H9 (cell line): ENCODE results near the gene PAK1. TPM values are rescaled to one million over a fixed set of nuclear protein-coding genes. Genes with fewer than 3 reads are reported as not detected.

Source experiments
- DNase-seq: peaks from one replicate; pipeline ENCODE4 v3.0.0-alpha.2; 2017
- H2AFZ ChIP-seq: one replicate; pipeline ENCODE4 v1.6.1; 2013; ENCODE audit warnings: mild to moderate bottlenecking, low read length, control low read depth, moderate library complexity
- H2AK5ac ChIP-seq: 2 replicates; pipeline ENCODE4 v1.6.1; 2013; ENCODE audit warnings: low read length, control low read depth, mixed read lengths; ENCODE audit not compliant: insufficient read length
- H2BK120ac ChIP-seq: one replicate; pipeline ENCODE4 v1.6.1; 2013; ENCODE audit warnings: low read depth, mild to moderate bottlenecking, low read length, control low read depth, inconsistent platforms; ENCODE audit not compliant: poor library complexity, severe bottlenecking
- H2BK12ac ChIP-seq: 2 replicates; pipeline ENCODE4 v1.6.1; 2013; ENCODE audit warnings: low read length, control low read depth, mixed read lengths, low read depth; ENCODE audit not compliant: insufficient read length
- H2BK15ac ChIP-seq: 2 replicates; pipeline ENCODE4 v1.6.1; 2013; ENCODE audit warnings: low read depth, low read length, control low read depth
- H2BK20ac ChIP-seq: one replicate; pipeline ENCODE4 v1.6.1; 2013; ENCODE audit warnings: low read depth, mild to moderate bottlenecking, low read length, control low read depth, inconsistent platforms; ENCODE audit not compliant: poor library complexity, severe bottlenecking
- H2BK5ac ChIP-seq: 2 replicates; pipeline ENCODE4 v1.6.1; 2013; ENCODE audit warnings: low read length, control low read depth, mixed read lengths; ENCODE audit not compliant: insufficient read length
- H3K14ac ChIP-seq: 2 replicates; pipeline ENCODE4 v1.6.1; 2013; ENCODE audit warnings: low read length, control low read depth; ENCODE audit not compliant: insufficient read depth
- H3K18ac ChIP-seq: 2 replicates; pipeline ENCODE4 v1.6.1; 2013; ENCODE audit warnings: low read depth, mild to moderate bottlenecking, mixed read lengths, low read length, control low read depth; ENCODE audit not compliant: insufficient read length
- H3K23ac ChIP-seq: 2 replicates; pipeline ENCODE4 v1.6.1; 2013; ENCODE audit warnings: low read length, control low read depth, mixed read lengths, low read depth; ENCODE audit not compliant: insufficient read length
- H3K23me2 ChIP-seq: 2 replicates; pipeline ENCODE4 v1.6.1; 2013; ENCODE audit warnings: low read depth, mild to moderate bottlenecking, mixed read lengths, low read length, control low read depth; ENCODE audit not compliant: insufficient read length, poor library complexity, severe bottlenecking
- H3K27ac ChIP-seq: 2 replicates; pipeline ENCODE4 v1.5.1; 2013; ENCODE audit warnings: low read length, control low read depth, mixed read lengths, low read depth; ENCODE audit not compliant: insufficient read length
- H3K27me3 ChIP-seq: 2 replicates; pipeline ENCODE4 v1.6.1; 2013; ENCODE audit warnings: low read length, control low read depth, inconsistent platforms; ENCODE audit not compliant: insufficient read depth
- H3K4ac ChIP-seq: 2 replicates; pipeline ENCODE4 v1.6.1; 2013; ENCODE audit warnings: low read depth, mild to moderate bottlenecking, control low read depth, inconsistent platforms, low read length, moderate library complexity
- H3K4me1 ChIP-seq: 2 replicates; pipeline ENCODE4 v1.6.1; 2013; ENCODE audit warnings: low read length, control low read depth, inconsistent platforms; ENCODE audit not compliant: insufficient read depth
- H3K4me2 ChIP-seq: 2 replicates; pipeline ENCODE4 v1.6.1; 2013; ENCODE audit warnings: low read length, control low read depth, mixed read lengths; ENCODE audit not compliant: insufficient read length, insufficient read depth
- H3K56ac ChIP-seq: 2 replicates; pipeline ENCODE4 v1.6.1; 2013; ENCODE audit warnings: low read depth, mild to moderate bottlenecking, mixed read lengths, low read length, control low read depth; ENCODE audit not compliant: insufficient read length
- H3K79me1 ChIP-seq: 2 replicates; pipeline ENCODE4 v1.6.1; 2013; ENCODE audit warnings: low read depth, mild to moderate bottlenecking, moderate library complexity, low read length, control low read depth, inconsistent platforms; ENCODE audit not compliant: insufficient read depth, poor library complexity, severe bottlenecking
- H3K79me2 ChIP-seq: 2 replicates; pipeline ENCODE4 v1.6.1; 2013; ENCODE audit warnings: low read length, control low read depth, inconsistent platforms; ENCODE audit not compliant: insufficient read depth
- H3K9ac ChIP-seq: 2 replicates; pipeline ENCODE4 v1.6.1; 2013; ENCODE audit warnings: low read length, control low read depth, mixed read lengths; ENCODE audit not compliant: insufficient read length; ENCODE audit errors: extremely low read depth
- H3K9me3 ChIP-seq: one replicate; pipeline ENCODE4 v1.6.1; 2013; ENCODE audit warnings: low read depth, low read length, inconsistent platforms; ENCODE audit not compliant: control insufficient read depth
- H3T11ph ChIP-seq: one replicate; pipeline ENCODE4 v1.6.1; 2013; ENCODE audit warnings: mild to moderate bottlenecking, low read length, control low read depth, inconsistent platforms
- H4K20me1 ChIP-seq: one replicate; pipeline ENCODE4 v1.6.1; 2013; ENCODE audit not compliant: control insufficient read depth, insufficient read length, insufficient read depth
- H4K5ac ChIP-seq: 2 replicates; pipeline ENCODE4 v1.6.1; 2013; ENCODE audit warnings: low read depth, mild to moderate bottlenecking, mixed read lengths, low read length, control low read depth; ENCODE audit not compliant: insufficient read length
- H4K8ac ChIP-seq: replicated peaks from 2 replicates; pipeline ENCODE4 v1.6.1; 2013; ENCODE audit warnings: low read length, control low read depth, mixed read lengths, low read depth; ENCODE audit not compliant: insufficient read length
- H4K91ac ChIP-seq: 2 replicates; pipeline ENCODE4 v1.6.1; 2013; ENCODE audit warnings: low read depth, mild to moderate bottlenecking, moderate library complexity, mixed read lengths, low read length, control low read depth; ENCODE audit not compliant: insufficient read length
- H3K27ac Mint-ChIP-seq, 3 experiments: 2 replicates in 2 of 3; 3 replicates in 1 of 3; pipeline ENCODE4 v1.8.0; 2020 to 2021; ENCODE audit warnings: mixed read lengths in 3 of 3, mild to moderate bottlenecking in 1 of 3, moderate library complexity in 1 of 3
- H3K27me3 Mint-ChIP-seq: 2 replicates; pipeline ENCODE4 v1.8.0; 2021; ENCODE audit warnings: low read depth, mild to moderate bottlenecking, moderate library complexity, mixed read lengths
- H3K36me3 Mint-ChIP-seq, 3 experiments: 2 replicates in 2 of 3; 3 replicates in 1 of 3; pipeline ENCODE4 v1.8.0; 2020 to 2021; ENCODE audit warnings: low read depth in 3 of 3, mixed read lengths in 3 of 3; ENCODE audit not compliant: insufficient read depth in 1 of 3
- H3K4me1 Mint-ChIP-seq, 2 experiments: 2 replicates each; pipeline ENCODE4 v1.8.0; 2020; ENCODE audit warnings: mixed read lengths in 2 of 2
- H3K4me3 Mint-ChIP-seq, 2 experiments: 2 replicates in 1 of 2; 3 replicates in 1 of 2; pipeline ENCODE4 v1.8.0; 2020 to 2021; ENCODE audit warnings: mild to moderate bottlenecking in 2 of 2, mixed read lengths in 2 of 2, moderate library complexity in 1 of 2
- H3K9me3 Mint-ChIP-seq, 2 experiments: 2 replicates in 1 of 2; 3 replicates in 1 of 2; pipeline ENCODE4 v1.8.0; 2020; ENCODE audit warnings: mild to moderate bottlenecking in 2 of 2, mixed read lengths in 2 of 2, moderate library complexity in 1 of 2
- WGBS: extraction: QIAGEN DNeasy Blood & Tissue Kit; methylation state at CpG from one replicate; pipeline ENCODE4 v1.1.7; 2013; ENCODE audit warnings: missing lambda C conversion rate, low lambda C conversion rate, mixed read lengths; ENCODE audit not compliant: insufficient read length; ENCODE audit errors: extremely low coverage; 5-methylcytosine and 5-hydroxymethylcytosine counted together
- total RNA-seq: library from RNA; stranded (reverse); gene quantifications from 2 replicates; pipeline ENCODE4 v1.2.1, GENCODE V29; 2021
- TF ChIP-seq, protein P1 (sequence below): fragments of 200-600 bp; sonication (generic); conservative IDR thresholded peaks from 3 replicates; pipeline ENCODE4 v1.8.0; 2021; ENCODE audit warnings: antibody characterized with exemption, mild to moderate bottlenecking

PAK1 gene
- total RNA-seq, 1 experiment from 2014 or later: 122 TPM

DNA sequence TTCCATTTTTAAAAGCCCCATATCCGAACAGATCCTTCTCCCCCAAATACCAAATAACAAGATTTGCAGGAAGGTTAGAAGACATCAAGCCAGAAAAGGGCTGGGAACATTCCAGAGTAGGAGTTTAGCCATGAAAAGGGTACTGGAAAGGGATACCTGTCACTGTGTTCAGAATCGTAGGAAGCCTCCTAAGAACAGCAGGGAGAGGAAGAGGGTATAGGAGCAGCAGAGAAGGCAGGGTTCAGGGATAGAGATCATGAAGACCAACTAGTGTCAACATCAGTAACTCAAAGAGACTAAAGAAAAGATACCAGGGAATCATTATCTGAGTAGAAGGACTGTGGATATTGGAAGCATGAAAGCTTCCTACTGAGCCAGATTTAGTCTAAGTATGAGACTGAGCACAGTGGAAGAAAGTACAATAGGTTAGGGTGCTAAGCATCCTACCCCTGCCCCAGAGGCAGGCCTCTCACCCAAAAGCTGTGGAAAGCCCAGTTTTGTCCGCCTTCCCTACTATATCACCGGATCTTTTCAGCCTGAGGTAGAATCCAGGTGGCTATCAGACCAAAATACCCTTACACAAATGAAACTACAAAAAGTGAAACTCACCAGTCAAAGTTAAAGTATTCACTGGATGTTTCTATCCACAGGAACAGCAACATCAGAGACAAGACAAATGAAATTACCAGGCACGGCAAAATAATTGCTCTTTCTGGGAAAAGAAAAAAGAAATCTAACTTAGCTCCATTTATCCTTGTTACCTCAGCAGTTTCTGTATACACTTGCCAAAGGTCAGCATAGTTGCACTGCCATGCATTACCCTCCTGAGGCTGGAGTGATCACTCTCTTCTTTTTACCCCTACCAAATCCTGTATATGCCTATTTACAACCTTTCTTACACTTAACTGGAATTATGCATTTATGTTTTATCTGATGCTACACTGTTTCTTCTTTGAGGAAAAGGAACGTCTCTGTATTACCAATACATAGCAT is 189.1 kb downstream of the PAK1 start:
- no peaks in the 10 kb centered on the region for H4K20me1 ChIP-seq
- Mint-ChIP-seq H3K4me3 (no peak overlapping the region), H3K27me3 (no peaks in the 10 kb centered on the region), H3K9me3 (no peaks in the 10 kb centered on the region), H3K4me1 (no peaks in the 10 kb centered on the region), H3K27ac (no peak overlapping the region), H3K36me3 (no peaks in the 10 kb centered on the region)
- H4K91ac ChIP-seq: no peak overlapping the region
- H3K23me2 ChIP-seq: no peaks in the 10 kb centered on the region
- no peaks in the 10 kb centered on the region for H3K79me2 ChIP-seq
- no peak overlapping the region for H3K4ac ChIP-seq
- H4K5ac ChIP-seq: no peak overlapping the region
- no peak overlapping the region for H3K27ac ChIP-seq
- H2AFZ ChIP-seq: no peak overlapping the region
- H3K79me1 ChIP-seq: no peaks in the 10 kb centered on the region
- H3K4me2 ChIP-seq: no peak overlapping the region
- H2BK12ac ChIP-seq: no peak overlapping the region
- H3T11ph ChIP-seq: no peak overlapping the region
- H2BK120ac ChIP-seq: no peak overlapping the region
- no peak overlapping the region for H3K14ac ChIP-seq
- H2BK20ac ChIP-seq: no peak overlapping the region
- no CpG with 5 or more reads among the region's 6 CpGs for WGBS
- H3K9me3 ChIP-seq: no peaks in the 10 kb centered on the region
- TF ChIP-seq, protein P1, sequence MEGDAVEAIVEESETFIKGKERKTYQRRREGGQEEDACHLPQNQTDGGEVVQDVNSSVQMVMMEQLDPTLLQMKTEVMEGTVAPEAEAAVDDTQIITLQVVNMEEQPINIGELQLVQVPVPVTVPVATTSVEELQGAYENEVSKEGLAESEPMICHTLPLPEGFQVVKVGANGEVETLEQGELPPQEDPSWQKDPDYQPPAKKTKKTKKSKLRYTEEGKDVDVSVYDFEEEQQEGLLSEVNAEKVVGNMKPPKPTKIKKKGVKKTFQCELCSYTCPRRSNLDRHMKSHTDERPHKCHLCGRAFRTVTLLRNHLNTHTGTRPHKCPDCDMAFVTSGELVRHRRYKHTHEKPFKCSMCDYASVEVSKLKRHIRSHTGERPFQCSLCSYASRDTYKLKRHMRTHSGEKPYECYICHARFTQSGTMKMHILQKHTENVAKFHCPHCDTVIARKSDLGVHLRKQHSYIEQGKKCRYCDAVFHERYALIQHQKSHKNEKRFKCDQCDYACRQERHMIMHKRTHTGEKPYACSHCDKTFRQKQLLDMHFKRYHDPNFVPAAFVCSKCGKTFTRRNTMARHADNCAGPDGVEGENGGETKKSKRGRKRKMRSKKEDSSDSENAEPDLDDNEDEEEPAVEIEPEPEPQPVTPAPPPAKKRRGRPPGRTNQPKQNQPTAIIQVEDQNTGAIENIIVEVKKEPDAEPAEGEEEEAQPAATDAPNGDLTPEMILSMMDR: no peak
- no peak overlapping the region for H2AK5ac ChIP-seq
- H3K23ac ChIP-seq: no peak overlapping the region
- H2BK15ac ChIP-seq: no peak overlapping the region
- H3K9ac ChIP-seq: no peak overlapping the region
- H3K18ac ChIP-seq: no peak overlapping the region
- DNase-seq: no peak
- H3K56ac ChIP-seq: no peak overlapping the region
- H3K4me1 ChIP-seq: no peaks in the 10 kb centered on the region
- H2BK5ac ChIP-seq: no peak overlapping the region
- H3K27me3 ChIP-seq: no peaks in the 10 kb centered on the region
- no peak overlapping the region for H4K8ac ChIP-seq
